HCEC 1CT (cell line): ENCODE results near the gene CDH4.

Experiments used
- DNase-seq: peaks from one replicate; pipeline ENCODE4 v3.0.0-alpha.2; 2017

The CDH4 gene

DNA sequence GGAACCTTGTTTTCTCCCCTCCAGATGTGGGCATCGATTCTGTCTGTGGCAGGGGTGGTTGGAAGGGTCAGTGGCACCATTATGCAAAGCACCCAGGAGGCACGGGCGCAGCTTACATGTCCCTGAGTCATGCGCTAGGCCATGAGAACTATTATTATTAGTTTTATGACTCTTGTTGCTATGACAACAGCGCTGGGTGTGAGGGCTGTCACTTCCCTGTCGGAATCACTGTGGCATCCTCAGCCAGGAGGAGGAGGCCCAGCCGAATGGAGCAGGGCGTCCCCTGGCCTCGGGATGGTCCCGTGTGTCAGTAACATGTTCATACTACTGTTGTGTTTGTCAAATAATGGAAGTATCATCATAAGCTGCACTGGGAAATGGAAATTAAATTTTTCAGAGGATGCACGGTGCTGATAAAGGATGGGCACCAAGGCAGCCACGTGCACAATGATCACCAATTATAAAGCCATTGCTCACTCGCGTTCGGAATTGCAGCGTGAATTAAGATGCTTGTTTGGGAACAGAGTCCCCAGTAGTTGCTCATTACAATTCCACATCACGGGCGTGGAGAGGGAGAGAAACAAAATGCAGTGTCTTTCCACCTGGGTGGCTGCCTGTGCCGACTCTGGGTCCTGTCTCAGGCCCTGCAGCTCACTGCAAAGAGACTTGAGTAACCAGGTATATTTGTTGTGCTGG is 247.9 kb downstream of the CDH4 start:
- peak; percentile 7 for DNase-seq

DNA sequence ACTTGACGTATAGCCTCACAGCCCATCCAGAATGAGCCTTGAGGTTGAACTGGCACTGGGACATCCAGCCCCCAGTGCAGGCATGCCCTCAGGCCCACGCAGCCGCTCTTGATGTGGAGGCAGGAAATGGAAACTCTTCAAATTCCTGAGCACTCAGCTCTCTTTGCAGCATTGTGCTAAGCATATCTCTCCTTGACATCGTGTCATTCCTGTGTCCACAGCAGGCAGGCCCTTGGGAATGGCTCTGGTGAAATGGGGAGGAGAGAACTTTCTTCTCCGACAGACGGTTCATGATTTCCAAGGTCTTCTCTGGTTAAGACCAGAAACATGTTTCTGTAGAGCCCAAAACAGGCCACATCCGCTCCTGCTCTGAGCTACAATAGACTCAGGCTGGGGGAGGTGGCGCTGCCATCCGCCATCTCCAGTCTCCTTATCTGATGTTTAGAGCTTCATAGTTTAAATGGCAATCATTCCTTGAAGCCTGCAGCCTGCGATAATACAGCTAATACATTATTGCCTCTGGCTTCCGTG is 248.8 kb downstream of the CDH4 start:
- DNase-seq: no peak

DNA sequence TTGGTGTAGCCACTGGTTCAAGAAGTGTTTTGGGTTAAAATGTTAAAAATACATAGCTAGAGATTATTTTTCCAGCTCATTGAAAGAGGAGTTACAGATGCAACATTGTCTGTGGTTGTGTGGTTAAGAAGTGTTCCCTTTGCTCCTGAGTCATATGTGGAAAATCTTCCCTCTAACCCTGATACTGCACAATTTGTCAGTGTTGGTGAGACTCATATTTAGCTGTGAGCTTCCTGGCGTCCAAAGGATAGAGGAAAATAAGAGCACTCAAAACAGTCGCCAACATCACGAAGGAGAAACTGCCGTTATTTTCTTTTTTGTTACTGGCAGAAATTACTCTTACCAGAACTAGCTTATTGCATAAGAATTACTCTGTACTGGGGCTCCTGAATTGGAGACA is 250.4 kb downstream of the CDH4 start:
- DNase-seq: peak; percentile 29

DNA sequence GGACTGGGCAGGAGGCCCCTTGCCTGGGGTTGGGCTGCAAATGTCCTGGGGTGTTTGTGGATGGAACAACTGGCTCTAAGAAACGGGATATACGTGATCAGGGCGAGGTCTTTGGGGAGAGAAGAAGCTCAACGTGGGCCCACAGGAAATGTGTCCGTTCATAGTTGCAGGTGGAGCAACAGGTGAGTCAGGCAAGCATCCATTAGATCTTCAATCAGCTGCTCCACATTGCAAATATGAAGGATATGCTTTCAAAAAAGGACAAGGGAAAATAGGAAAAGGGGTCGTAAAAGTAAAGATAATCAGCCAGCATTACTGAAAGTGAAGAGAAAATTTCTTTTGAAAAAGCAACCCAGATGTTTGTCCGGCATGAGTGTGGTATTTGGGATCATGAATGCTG is 251.0 kb downstream of the CDH4 start:
- DNase-seq: no peak

DNA sequence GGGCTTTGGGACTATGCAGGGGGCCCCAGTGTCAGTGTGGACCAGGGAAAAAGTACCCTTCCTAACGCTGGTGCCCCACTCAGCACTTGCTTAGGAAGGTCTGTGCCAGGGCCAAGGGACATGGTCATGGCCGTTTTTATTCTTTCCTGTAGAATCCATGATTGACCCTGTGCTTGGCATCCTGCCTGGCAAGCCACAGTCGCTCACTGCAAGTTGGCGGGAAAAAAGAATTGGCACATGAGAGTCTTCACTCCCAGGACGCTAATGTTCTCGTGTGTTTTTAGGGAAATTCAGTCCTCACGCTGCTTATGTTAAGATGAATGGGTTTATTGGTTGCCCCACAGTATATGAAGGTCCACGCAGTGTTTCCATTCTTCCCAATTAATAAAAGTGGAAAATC is 253.4 kb downstream of the CDH4 start:
- no peak for DNase-seq

DNA sequence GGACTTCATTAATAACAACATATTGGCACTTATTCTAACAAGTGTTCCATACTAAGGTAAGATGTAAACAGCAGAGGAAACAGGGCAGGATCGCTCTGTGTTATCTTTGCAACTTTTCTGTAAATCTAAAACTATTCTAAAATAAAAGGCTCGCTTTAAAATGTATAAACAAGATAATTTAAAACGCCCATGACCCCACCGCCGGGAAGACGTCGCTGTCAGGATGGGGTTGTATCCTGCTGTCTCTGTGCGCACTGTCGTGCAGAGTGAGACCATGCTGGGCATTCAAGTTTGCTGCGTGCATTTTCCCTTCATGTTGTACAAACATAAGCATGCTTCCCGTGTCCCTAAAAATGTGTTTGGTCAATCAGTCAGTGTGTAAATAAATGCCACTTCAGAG is 255.7 kb downstream of the CDH4 start:
- no peak for DNase-seq

DNA sequence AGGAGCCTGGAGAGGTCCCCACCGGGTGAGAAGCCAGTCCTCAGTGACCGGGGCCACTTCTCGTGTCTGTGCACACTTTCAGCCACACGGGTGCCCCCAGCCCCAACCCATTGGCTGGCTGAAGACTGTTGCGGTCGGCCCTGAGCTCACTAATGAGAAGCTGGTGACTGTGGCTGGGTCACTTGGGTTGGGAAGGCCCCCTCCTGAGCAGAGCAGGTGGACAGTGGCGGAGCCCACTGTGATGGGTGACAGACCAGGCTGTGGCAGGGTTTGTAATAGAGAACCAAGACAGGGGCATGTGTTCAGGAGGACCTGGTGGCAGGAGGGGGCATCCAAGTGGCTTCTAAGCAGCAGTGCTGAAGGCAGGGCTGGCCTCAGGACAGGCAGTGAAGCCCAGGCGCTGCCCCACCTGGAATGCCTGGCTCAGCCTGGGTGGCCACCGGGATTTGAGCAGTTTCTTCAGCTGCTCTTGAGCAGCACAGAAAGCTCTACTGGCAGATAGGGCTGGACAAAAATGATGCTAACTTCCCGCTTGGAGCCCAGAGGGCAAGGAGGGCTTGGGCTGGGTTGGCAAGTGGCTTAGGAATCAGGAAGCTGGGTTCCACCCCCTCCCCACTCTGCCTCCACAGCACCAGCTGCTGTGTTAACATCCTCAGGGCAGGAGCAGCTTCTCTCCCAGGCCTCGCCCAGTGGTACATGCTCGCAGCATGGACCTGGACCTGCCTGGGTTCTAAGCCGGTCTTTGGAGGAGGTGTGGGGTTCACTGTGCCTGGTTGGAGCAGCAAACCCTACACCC is 256.4 kb downstream of the CDH4 start:
- DNase-seq: no peak

DNA sequence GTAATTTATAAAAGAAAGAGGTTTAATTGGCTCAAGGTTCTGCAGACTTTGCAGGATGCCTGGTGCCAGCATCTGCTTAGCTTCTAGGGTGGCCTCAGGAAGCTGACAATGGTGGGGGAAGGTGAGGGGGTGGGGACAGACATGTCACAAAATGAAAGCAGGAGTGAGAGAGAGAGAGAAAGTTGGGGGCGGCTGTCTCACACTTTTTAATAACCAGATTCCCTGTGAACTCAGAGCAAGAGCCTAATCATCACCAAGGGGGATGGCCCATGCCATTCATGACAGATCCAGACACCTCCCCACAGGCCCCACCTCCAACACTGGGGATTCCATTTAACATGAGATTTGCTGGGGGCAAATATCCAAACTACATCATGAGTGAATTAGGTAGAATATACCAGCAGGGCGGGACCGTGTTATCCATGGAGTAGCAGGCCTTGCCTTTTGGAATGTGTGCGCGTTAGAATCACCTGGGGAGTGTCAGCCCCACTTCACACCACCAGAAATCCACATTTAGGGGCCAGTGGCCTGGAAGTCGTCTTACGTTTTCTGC is 258.8 kb downstream of the CDH4 start:
- no peak for DNase-seq

DNA sequence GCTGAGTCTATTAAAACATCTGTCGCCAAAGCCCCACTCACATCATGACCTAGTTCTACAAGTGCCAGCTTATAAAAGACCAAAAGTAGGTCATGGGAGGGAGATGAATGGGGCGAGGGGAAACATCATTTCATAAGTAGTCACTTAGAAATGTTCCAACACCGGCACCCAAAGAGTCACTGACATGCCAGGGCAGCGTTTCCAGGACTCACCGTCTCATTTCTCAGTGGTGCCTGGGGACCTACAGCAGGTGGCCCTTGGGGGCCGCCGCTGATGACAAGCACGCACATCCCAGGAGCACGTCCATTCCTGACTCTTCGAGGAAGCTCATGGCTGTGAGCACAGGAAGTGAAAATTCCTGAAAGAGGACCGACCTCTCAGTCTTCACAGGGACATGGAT is 260.4 kb downstream of the CDH4 start:
- no peak for DNase-seq

DNA sequence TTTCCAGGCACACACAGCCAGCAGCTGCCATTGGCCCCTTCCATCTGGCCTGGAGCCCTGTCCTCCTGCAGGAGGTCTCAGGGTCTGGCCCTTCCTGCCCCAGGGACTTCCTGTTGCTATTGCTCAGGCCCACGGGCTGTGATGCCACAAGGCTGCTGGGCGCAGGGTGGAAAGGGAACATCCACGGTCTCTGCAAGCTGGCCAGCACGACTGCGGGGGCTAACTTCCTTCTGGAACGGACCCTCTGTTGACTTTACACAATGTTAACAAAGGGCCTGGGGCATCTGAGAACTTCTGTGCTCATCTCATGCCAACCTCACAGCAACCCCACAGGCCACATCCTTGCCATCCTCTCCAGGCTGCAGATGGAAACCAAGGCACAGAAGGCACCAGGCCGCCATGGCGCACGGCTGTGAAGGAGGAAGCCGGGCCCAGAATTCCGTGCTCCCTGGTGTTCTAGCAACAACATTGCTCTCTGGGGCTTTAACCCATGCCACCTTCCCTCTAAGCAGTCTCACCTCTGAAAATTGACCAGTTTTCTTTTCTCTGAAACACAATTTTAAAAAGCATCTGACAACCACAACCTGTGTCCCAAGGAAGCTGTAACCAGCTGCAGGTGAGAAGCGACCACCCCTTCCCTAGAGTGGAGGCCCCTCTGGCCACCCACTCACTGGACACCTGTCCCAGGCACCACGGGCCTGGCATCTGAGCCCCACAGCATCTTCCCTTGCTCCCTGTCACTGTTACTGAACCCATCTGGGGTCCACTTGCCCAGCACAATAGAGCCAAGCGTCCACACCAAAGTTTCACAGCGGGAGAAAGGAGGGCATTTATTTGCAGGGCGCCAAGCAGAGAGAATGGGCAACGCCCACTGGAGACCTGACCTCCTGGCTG is 261.3 kb downstream of the CDH4 start:
- no peak for DNase-seq

DNA sequence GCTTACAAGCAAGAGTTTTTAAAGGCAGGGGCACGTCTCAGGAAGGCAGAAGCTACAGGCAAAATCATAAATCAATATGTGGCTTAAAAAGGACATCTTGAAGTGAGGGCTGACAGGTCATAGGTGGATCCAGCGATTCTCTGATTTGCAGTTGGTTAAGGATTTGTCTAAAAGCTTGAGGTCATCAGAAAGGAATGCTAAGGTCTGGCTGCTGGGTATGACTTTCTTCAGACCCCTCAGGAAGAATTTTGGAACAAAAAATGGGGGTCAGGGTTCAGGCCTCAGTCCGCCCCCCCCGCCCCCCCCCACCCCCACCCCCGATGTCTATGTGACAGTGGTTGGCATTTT is 261.9 kb downstream of the CDH4 start:
- no peak for DNase-seq

DNA sequence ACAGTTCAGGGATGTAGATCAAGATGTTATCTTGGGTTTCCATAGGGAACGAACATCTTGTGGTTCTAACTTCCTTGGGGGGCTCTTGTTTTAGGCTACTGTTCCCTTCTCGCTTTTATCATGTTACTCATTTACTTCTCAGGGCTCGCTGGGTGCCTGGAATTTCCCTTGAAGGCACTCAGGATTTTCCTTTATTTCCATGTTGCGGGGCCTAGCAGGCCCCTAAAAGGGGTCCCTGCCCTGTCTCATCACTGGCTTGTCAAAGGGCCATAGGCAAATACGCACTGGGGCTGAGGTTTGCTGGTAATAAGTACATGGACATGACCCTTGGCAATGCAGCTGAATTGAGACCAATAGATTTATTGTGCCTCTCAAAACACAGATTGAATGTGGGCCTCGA is 262.3 kb downstream of the CDH4 start:
- DNase-seq: no peak

DNA sequence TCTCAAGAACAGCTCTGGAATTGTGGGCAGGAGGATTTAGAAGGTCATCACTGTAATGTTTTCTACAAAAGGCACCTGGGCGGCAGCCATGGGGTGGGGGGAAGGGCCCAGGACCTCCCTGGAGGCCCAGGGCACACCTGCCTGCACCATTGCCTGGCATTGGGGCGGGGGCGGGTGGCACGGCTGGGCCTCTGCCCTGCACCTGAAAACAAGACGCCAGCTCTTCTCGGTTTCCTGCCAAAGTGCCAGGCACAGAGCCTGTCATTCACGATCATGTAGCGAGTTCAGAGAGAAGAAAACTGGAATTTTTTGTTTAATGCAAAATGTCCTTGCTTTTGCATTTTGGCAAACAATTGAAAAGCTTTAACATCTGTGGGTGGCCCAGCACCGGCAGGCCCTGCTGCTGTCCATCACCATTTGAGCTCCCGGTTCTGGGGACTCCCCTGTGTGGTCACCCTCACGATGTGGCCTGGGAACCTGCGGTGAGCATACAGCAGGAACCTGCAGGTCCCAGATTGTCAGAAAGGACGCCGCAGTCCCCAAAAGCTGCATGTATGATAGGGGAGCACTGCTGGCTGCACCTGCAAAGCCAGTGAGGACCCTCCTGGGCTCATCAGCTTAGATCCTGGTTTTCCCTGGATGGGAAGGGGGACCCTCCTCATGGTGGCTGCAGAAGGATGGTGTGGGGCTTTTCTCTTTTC is 262.9 kb downstream of the CDH4 start:
- no peak for DNase-seq

DNA sequence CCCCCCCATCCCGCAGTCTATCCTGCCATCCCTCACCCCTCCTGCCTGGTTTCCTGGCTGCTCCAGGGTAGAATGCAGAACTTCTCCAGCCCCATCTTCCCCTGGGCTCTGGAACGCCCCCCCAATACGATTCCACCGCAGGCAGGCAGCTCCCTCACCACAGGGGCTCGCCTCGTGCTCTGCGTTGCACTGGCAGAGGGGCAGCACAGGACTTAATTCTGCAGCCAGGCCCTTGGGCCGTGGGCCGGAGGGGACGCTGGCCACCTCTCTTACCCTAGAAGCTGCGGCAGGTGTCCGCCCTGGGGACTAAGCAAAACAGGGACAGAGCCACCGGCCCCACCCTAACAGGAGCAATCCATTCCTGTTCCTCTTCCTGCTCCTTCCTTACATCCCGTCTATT is 263.9 kb downstream of the CDH4 start:
- DNase-seq: no peak

DNA sequence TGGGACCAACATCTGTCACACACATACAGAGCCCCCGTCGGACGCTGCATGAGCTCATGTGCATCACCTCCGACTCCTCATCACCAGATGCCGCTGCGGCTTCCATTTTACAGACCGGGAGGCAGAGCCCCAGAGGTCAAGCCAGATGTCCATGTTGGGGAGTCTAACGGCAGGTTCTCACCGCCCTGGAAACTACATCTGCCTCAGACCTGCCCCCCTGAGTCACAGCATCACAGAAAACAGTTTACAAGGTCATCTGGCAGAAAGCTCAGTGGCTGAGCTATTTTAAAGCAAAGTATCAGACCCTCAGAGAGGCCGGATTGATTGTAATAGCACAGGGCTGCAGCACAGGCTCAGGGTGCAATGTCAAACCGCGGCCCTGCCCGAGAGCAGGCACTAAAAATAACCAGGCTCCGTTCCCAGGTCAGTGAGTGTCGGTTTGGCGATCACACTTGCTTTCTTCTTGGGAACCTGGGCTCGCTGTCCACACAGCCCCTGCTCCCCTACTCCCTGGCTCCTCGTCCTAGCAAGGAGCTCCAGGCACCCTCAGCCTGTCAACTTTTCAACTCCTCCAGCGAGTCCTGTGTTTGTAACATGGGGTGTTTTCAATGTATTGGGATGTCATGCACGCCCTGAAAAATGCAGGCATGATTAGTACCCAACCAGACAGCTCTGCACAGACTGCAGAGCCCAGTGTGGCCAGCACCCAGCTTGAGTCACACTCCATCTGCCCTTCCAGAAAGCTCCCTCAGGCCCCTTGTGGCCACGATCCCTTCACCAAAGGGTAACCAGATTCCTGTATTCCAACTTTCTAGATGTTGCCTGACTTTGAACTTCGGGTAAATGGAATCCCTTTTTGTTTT is 264.5 kb downstream of the CDH4 start:
- peak; percentile 11 for DNase-seq

DNA sequence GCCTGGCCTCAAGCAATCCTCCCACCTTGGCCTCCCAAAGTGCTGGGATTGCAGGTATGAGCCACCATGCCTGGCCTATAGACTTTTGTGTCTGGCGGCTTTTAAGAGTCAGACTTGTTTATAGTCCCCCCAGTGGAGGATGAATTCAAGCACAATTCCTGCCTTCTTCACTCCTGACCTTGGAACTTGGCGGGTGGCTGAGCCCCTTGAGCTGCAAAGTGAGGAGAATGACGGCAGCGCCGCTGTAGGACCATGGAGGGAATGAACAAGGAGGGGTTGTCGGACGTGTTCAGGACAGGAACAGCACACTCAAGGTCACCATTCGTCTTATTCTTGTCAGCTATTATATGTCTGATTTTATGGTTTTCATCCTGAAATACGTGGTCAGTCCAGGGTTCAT is 265.4 kb downstream of the CDH4 start:
- no peak for DNase-seq

DNA sequence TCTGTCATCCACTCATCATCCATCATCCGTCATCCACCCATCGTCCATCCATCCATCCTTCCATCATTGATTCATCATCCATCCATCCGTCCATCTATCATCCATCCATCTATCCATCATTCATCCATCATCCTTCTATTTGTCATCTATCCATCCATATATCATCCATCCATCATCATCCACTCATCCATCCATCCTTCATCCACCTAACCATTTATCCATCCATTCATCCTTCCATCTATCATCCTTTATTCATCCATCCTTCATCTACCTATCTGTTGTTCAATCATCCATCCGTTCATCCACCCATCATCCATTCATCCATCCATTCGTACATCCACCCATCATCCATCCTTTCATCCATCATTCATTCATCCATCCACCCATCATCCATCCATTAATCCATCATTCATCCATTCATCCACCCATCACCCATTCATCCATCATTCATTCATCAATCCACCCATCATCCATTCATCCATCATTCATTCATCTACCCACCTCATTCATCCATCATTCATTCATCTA is 266.4 kb downstream of the CDH4 start:
- DNase-seq: no peak

DNA sequence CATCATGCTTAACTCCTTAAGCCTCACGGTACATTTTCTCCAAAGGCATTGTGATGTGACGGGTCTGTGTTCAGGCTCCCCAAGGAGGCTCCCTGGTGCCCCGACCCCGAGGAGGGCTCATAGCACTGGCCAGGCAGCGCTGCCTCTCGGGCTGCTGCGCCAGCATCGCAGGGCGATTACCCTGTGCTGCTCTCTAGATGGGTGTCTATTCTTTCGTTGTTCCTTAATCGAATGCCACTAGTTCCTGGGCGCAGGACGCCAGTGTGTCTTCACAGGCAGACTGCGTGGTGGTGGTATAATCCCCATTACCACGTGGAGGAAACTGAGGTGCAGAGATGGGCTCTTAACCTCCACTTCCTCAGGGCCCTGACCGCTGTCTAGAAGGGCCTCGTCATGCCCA is 267.4 kb downstream of the CDH4 start:
- DNase-seq: no peak

DNA sequence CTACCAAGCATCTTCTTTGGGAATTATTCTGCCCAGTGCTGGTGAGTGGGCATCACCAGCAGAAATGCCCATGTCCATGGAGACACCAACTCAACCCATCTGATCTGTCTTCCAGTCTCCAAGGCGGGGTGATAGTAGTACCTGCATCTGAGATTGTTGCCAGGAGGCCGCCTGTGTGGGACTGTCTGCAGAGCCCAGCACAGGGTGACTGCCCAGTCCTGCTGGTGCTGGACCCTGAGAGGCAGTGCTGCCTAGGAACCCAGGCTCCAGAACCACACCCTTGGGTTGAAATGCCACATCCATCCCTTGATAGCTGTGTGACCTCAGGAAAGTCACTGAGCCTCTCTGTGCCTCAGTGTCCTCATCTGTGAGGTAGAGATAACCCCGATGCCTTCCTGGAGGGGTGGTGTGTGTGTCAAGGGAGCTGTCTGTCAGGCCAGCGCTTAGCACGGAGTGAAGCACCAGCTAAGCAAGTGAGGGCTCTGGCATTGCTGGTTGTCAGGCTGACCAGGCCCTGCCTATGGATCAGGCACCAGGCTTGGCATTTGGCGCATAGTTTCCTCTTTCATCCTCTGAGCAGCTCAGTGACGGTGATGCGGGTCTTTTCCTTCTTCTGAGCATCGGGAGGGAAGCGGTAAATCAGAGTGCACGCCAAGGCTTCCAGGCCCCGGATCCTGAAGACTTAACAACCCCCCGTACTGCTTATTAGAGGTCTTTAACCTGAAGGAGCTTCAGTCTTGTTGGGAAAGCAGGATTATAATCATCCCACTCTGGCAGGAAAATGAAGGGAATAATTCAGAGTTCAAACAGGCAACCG is 268.2 kb downstream of the CDH4 start:
- DNase-seq: no peak

DNA sequence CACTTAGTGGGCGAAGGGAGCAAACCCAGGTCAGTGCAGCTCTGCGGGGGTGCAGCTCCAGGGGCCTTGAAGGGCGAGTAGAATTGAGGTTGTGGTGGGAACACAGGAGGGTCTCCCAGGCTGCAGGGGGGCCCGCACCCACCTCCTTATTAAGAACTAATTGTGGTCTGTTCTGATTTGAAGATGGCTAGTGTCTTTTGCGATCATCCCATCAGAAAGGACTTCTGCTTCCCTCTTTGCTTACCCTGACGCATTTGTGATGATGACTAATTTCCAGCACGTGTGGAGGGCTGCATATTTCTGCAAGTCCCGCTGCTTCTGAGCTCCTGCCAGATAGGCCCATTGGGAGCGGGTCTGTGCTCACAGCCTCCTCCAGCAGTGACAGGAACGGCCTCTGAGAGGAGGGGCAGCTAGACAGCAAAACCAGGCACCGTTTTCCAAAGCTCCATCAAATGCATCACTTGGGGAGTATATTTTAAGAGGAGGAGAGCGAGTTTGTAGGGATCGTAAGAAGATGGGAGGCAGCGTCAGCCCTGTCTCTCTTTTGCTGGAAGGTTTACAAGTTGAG is 268.9 kb downstream of the CDH4 start:
- peak; percentile 52 for DNase-seq
